Spleen (tissue), 11 donors: ENCODE results near the gene ACTG1. TPM values are rescaled to one million over a fixed set of nuclear protein-coding genes. Genes with fewer than 3 reads are reported as not detected.
A peak's percentile ranks its signal among the peaks of the same experiment; 100 is the strongest.

ENCODE experiments used
- DNase-seq: peaks from one replicate; pipeline ENCODE4 v3.0.0-alpha.2; 2020
- H3K27ac ChIP-seq, 8 donors: fragments of 200-600 bp; sonication (generic) in 7 of 8; 1 replicate in 4 of 8; 2 replicates in 4 of 8; pipeline versions ENCODE4 v1.5.0 to v1.8.0; 2016 to 2021; ENCODE audit warnings: inconsistent platforms in 4 of 8, mild to moderate bottlenecking in 4 of 8, moderate library complexity in 1 of 8
- H3K27me3 ChIP-seq, 7 donors: fragments of 200-600 bp; sonication (generic) in 6 of 7; replicated peaks in 1 of 7; 1 replicate in 4 of 7; 2 replicates in 3 of 7; pipeline versions ENCODE4 v1.5.0 to v1.8.0; 2016 to 2021; ENCODE audit warnings: inconsistent platforms in 3 of 7, mild to moderate bottlenecking in 1 of 7
- H3K36me3 ChIP-seq, 6 donors: fragments of 200-600 bp; sonication (generic) in 5 of 6; 1 replicate in 4 of 6; 2 replicates in 2 of 6; pipeline versions ENCODE4 v1.5.0 to v1.8.0; 2016 to 2021; ENCODE audit warnings: inconsistent platforms in 2 of 6
- H3K4me1 ChIP-seq, 6 donors: fragments of 200-600 bp; sonication (generic) in 5 of 6; 1 replicate in 3 of 6; 2 replicates in 3 of 6; pipeline versions ENCODE4 v1.5.0 to v1.8.0; 2016 to 2021; ENCODE audit warnings: inconsistent platforms in 3 of 6
- H3K4me3 ChIP-seq, 8 donors: fragments of 200-600 bp; sonication (generic) in 7 of 8; 1 replicate in 4 of 8; 2 replicates in 4 of 8; pipeline versions ENCODE4 v1.5.0 to v1.8.0; 2016 to 2021; ENCODE audit warnings: inconsistent platforms in 4 of 8, mild to moderate bottlenecking in 4 of 8, moderate library complexity in 2 of 8
- H3K9me3 ChIP-seq, 8 donors: fragments of 200-600 bp; sonication (generic) in 7 of 8; 1 replicate in 4 of 8; 2 replicates in 4 of 8; pipeline versions ENCODE4 v1.5.0 to v1.8.0; 2016 to 2021; ENCODE audit warnings: inconsistent platforms in 4 of 8
- CTCF ChIP-seq, 11 experiments: fragments of 200-600 bp in 7 of 11; fragments of 450-650 bp in 4 of 11; sonication (generic) in 4 of 11; IDR thresholded peaks in 8 of 11; conservative IDR thresholded peaks in 3 of 11; 1 replicate in 7 of 11; 2 replicates in 4 of 11; pipeline versions ENCODE4 v1.4.0 to v1.8.0; 2016 to 2021; ENCODE audit warnings: antibody characterized with exemption in 11 of 11, inconsistent platforms in 4 of 11, mild to moderate bottlenecking in 1 of 11
- POLR2A ChIP-seq, 3 donors: fragments of 450-650 bp; IDR thresholded peaks; one replicate each; pipeline ENCODE4 v1.5.1; 2017; ENCODE audit warnings: antibody characterized with exemption in 3 of 3, mild to moderate bottlenecking in 1 of 3
- POLR2AphosphoS5 ChIP-seq, 3 donors: sonication (generic); formaldehyde crosslinking; IDR thresholded peaks; one replicate each; pipeline ENCODE4 v1.5.1; 2017; ENCODE audit warnings: antibody characterized with exemption in 3 of 3
- WGBS, 5 donors: extraction: QIAGEN DNeasy Blood & Tissue Kit in 3 of 5; methylation state at CpG; one replicate each; pipeline versions ENCODE4 v1.1.5 to v1.1.7; 2013 to 2018; 5-methylcytosine and 5-hydroxymethylcytosine counted together
- intact Hi-C: fragments of 100-400 bp; cut with DNase I; formaldehyde crosslinking; loops from one replicate; pipeline ENCODE4 v1.15.0; 2023; ENCODE audit warnings: low total_unique reads
- polyA plus RNA-seq, 3 donors: library from polyadenylated mRNA; stranded (reverse); fragments of 200-250 nt; gene quantifications; one replicate each; pipeline ENCODE4 v1.2.1, GENCODE V29; 2013
- total RNA-seq, 7 donors: library from RNA; depleted of rRNA in 3 of 7; stranded (reverse); fragments of >200 nt in 3 of 7; fragmentation: NEBNext Ultra II Directional in 4 of 7; extraction: Animal tissue kit (Norgen Biotek cat#: 25700) in 4 of 7; gene quantifications; one replicate each; pipeline versions ENCODE4 v1.1.0 to v1.2.1, GENCODE V29; 2016 to 2021
- donor health status: healthy with polysubstance abuse.
- donor health status: DM: no; HTN: no; CAD: no; lungs with moderate emphysema.
- donor health status: DM: no; HTN: no; CAD: no.
- donor health status: Bipolar disorder and iron deficiency.
- donor health status: healthy.
- donor health status: DM: no; HTN: no; CAD: no.
- donor health status: DM: yes; HTN: yes; CAD: no.

ACTG1 gene
- total and polyA plus RNA-seq, 10 donors, result 1,119 to 6,270 (median 2,106) TPM

- 23 to 37% (median 34%) methylated on average over 18 to 29 of the region's 29 CpGs for WGBS, 5 donors
- TF ChIP-seq POLR2A (IDR thresholded peaks at IDR 0.05), result no peak
- peak; percentile 58 to 76 (median 64) for TF ChIP-seq POLR2AphosphoS5 (IDR thresholded peaks at IDR 0.05)
- H3K27me3 ChIP-seq, result peaks cover 0 to 78% (median 11%) of the 10 kb centered on the region in 7 donors
- H3K4me3 ChIP-seq, result peak overlapping the region in 7 of 8 donors; percentile 24 to 65 (median 42)
- H3K4me1 ChIP-seq, result peaks cover 32 to 80% (median 68%) of the 10 kb centered on the region in 6 donors
- no peaks in the 10 kb centered on the region for H3K36me3 ChIP-seq
- peak; percentile 92 for DNase-seq
- no peaks in the 10 kb centered on the region for H3K9me3 ChIP-seq
- intact Hi-C loops, result loop anchor here (10.0 kb wide), 1 partner anchor 228 kb away; no protein-coding TSS in a partner anchor
- peak overlapping the region in 4 of 8 donors; percentile 16 to 57 (median 26) for H3K27ac ChIP-seq
These were observed 29.3 kb downstream of the ACTG1 start for GRCh38 chr17:81483085-81483861.

- WGBS, 5 donors, result 61 to 75% (median 72%) methylated on average over 11 of the region's 11 CpGs
- Histone ChIP-seq H3K36me3 (no peaks in the 10 kb centered on the region), H3K4me1 (peaks cover 32 to 75% (median 63%) of the 10 kb centered on the region in 6 donors), H3K27ac (peak overlapping the region in 2 of 8 donors; percentile 16 to 57), H3K4me3 (no peak overlapping the region), H3K9me3 (no peaks in the 10 kb centered on the region), H3K27me3 (peaks cover 0 to 72% (median 11%) of the 10 kb centered on the region in 7 donors)
- no peak for DNase-seq
- TF ChIP-seq POLR2A (IDR thresholded peaks at IDR 0.05) (no peak), CTCF (IDR thresholded peaks at IDR 0.05 in 8 of 11, conservative IDR thresholded peaks at IDR 0.05 in 3 of 11) (no peak)
- intact Hi-C loops, result loop anchor here (10.0 kb wide), 1 partner anchor 228 kb away; no protein-coding TSS in a partner anchor
These were observed 29.9 kb downstream of the ACTG1 start for GRCh38 chr17:81482673-81483072.

DNA sequence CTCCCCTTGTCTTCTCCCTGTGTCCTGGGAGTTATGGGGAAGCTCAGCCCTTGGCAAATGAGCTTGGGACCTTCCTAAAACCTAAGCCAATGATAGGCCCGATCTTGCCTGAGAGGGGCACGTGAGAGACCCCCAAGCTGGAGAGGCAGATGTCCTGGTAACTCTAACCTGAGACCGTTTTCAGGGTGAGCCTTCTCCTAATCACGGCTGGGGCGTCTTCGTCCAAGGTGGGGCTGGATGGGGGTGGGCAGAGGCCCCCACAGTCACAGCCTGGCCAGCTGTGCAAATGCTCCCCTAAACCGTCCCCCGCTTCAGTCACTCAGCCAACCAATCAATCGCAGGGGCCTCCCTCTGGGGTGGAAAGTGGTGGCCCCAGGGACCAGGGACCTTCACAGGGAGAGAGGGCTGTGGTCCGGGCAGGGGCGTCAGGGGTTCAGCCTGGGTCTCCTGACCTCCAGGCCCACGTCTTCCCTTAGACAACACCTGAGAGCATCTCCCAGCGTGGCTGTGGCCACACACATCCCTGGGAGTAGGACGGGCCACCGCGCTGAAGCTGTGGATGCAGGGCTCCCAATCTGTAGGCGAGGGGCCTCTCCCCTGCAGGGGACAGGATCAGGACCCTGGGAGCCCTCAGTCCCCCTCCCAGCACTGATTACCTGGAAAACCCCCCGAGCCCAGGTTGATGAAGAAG, 30.6 kb downstream of the ACTG1 start:
- Histone ChIP-seq H3K27me3 (peaks cover 0 to 65% (median 11%) of the 10 kb centered on the region in 7 donors), H3K9me3 (no peaks in the 10 kb centered on the region), H3K4me3 (peak overlapping the region; percentile 25 to 66 (median 42)), H3K4me1 (peaks cover 28 to 68% (median 57%) of the 10 kb centered on the region in 6 donors), H3K36me3 (no peaks in the 10 kb centered on the region), H3K27ac (no peak overlapping the region)
- intact Hi-C loops, result loop anchor here (10.0 kb wide), 1 partner anchor 227 kb away; no protein-coding TSS in a partner anchor
- 33 to 61% (median 55%) methylated on average over 4 to 18 of the region's 18 CpGs for WGBS, 5 donors
- no peak for TF ChIP-seq POLR2AphosphoS5 (IDR thresholded peaks at IDR 0.05)
- TF ChIP-seq CTCF (IDR thresholded peaks at IDR 0.05 in 8 of 11, conservative IDR thresholded peaks at IDR 0.05 in 3 of 11), result no peak
- no peak for TF ChIP-seq POLR2A (IDR thresholded peaks at IDR 0.05)
- no peak for DNase-seq

DNA sequence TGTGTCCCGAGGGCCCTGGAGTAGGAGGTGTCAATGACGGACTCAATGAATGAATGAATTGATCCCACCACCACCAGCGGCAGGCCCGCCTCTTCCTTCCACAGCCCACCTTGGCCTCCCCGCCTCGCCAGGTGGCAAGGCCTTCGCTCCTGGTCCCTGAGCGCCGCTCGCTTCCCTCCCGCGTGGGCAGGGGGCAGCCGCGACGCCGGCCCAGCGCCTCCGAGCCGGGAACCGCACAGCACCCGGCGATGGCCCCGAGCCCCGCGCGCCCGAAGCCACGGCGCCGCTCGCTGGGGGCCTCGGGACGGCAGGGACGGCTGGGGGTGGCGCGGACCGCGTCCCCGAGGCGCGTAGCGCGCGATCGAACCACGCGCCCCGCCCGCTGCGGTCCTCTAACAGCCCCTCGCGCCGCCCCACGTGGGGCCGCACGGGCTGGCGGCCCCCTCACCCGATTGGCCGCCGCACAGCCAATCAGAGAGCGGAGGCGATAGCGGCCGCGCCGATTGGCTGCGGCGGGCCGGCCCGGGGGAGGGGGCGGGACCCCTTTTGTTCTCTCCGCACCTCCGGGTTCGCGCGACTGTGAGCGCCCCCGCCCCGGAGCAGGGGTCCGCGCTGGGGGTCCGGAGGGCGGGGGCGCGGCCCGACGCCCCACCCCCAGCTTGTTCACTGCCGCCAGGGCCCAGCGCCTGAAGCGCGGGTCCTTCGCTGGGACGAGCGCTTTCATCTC, 31.4 kb downstream of the ACTG1 start:
- WGBS, 5 donors, result 4 to 8% (median 7%) methylated on average over 46 to 94 of the region's 94 CpGs
- Histone ChIP-seq H3K4me1 (peaks cover 28 to 61% (median 50%) of the 10 kb centered on the region in 6 donors), H3K27ac (no peak overlapping the region), H3K36me3 (no peaks in the 10 kb centered on the region), H3K9me3 (peaks cover 0 to 3% (median 0%) of the 10 kb centered on the region in 8 donors), H3K27me3 (peaks cover 0 to 59% (median 11%) of the 10 kb centered on the region in 7 donors), H3K4me3 (peak overlapping the region; percentile 25 to 66 (median 42))
- DNase-seq, result no peak
- intact Hi-C loops, result loop anchor here (10.0 kb wide), 1 partner anchor 226 kb away; no protein-coding TSS in a partner anchor
- TF ChIP-seq POLR2AphosphoS5 (IDR thresholded peaks at IDR 0.05) (peak in 2 of 3 donors; percentile 47 to 49), POLR2A (IDR thresholded peaks at IDR 0.05) (no peak)
